ENCODE results near the gene EFCAB10.

EFCAB10 gene

DNA sequence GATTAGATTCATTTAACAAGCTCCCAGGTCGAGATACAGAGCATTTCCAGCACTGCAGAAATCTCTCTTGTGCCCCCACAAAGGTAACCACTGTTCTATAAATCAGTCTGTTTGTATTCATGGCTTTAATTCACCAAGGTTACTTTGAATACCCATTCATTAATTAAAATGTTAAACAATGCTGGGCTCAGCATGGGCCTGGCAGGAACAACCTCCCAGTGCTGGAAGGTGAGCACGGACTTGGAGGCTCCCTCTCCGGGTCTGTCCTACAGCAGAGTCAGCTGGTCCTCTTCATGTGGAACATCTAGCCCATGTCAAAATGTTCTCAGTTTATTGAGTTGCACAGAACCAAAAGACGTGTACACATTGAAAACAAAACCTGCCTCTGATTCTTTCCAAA, 15.6 kb upstream of the EFCAB10 start:
- DNase-seq: no peak

GRCh38 chr7:105594034-105594433, 12.7 kb upstream of the EFCAB10 start:
- no peak for DNase-seq

DNA sequence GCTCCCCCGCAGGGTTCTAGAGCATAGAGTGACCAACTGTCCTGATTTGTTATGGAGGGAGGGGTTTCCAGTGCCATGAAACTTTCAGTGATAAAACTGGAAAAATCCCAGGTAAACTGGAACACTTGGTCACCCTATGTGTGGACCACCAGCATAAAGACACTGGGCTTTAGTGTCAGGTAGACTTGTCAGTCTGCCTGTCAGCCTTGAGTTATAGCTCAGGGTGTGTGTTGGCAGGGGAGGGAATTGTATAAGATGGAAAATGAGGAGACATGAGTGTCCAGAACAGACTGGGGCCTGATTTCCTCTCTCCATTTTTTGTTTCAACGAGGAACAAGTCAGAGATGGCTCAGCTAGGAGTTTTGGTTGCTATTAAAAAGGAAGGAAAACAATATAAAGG, 10.2 kb upstream of the EFCAB10 start:
- no peak for DNase-seq

- no peak for DNase-seq
These were observed 9.5 kb upstream of the EFCAB10 start for GRCh38 chr7:105590793-105591192.

DNA sequence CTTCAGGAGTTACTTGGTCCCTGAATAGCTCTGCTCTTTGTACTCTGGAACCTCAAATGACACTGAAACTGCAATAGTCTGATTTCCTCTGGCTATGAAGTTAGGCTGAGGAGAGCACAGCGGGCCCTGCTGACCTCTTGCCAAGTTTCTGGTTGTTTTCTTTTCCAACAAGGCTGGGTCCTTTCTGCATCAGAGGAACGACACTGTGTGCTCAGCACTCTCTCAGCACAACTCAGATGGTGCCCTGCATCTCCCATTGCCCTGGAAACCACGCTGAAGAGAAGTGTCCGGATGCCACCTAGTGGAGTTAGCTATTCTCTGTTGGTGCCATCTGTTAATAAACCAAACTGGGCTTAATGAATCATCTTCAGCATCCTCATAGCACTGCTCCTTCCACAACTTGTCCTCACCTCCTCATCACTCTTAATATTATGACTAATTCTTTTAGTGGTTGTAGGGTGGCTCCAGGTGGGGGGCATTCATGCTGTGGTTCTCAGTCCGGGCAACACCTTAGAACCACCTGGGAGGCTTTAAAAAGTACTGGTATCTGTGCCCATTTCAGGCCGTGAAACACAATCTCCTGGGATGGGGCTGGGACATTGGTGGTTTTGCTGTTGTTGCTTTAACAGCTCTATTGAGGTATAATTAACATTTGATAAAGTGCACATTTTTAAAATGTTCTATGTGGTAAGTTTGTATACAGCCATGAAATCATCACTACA, 8.2 kb upstream of the EFCAB10 start:
- DNase-seq: peak; percentile 30

DNA sequence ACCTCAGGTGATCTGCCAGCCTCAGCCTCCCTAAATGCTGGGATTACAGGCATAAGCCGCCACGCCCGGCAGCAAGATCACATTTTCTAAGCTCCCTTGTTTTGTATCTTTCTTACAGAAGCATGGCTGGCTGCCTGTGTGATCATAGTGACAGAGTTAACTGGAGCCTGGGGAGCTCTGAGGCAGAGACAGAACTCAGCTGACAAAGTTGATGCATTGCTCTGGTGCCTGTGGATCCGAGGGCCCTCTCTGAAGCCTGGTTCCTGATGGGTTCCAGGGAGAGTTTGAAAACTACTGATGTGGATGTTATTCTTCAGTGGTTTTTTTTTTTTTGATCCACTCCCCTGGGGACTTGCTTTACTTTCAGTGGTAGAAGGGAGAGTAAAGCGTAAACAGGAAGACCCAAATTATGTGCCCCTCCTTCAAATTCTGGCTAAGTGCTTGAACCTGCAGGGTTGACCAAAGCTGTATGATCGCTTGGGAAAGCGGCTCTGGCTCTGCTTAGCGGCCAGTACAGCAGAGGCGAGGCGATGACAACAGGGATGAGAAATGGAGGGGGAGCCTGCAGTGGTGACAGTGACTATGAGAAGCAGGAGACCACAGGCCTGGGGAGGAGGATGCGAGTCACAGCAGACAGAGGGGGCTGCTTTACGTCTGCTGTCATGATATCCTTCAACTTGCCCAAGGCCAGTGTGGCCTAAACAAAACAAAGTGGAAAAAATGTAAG, 6.8 kb upstream of the EFCAB10 start:
- no peak for DNase-seq

DNA sequence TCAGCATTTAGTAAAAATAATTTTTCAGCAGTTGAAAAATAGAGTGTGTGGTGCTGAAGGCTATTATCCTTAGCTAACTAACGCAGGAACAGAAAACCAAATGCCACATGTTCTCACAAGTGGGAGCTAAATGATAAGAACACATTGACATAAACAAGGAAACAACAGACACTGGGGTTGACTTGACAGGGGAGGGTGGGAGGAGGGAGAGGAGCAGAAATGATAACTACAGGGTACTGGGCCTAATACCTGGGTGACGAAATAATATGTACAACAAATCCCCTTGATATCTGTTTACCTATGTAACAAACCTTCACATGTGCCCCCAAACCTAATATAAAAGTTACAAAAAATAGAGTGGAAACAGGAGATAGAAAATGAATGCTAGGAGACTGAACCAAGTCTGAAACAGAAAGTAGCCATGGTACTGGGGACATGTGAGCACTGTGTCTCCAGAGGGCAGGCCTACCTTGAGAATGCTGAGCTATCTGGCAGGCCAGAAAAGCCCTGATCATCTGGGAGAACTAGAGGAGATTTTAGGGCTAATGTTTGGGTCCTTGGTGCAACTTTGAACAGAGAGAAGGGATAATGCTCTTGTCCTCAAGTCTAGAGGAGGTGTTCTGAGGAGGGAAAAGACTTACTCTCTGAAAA, 4.7 kb upstream of the EFCAB10 start:
- no peak for DNase-seq

- DNase-seq: no peak
These were observed 2.9 kb upstream of the EFCAB10 start for GRCh38 chr7:105584165-105584564.

GRCh38 chr7:105583061-105583460, 1.8 kb upstream of the EFCAB10 start:
- DNase-seq: no peak

DNA sequence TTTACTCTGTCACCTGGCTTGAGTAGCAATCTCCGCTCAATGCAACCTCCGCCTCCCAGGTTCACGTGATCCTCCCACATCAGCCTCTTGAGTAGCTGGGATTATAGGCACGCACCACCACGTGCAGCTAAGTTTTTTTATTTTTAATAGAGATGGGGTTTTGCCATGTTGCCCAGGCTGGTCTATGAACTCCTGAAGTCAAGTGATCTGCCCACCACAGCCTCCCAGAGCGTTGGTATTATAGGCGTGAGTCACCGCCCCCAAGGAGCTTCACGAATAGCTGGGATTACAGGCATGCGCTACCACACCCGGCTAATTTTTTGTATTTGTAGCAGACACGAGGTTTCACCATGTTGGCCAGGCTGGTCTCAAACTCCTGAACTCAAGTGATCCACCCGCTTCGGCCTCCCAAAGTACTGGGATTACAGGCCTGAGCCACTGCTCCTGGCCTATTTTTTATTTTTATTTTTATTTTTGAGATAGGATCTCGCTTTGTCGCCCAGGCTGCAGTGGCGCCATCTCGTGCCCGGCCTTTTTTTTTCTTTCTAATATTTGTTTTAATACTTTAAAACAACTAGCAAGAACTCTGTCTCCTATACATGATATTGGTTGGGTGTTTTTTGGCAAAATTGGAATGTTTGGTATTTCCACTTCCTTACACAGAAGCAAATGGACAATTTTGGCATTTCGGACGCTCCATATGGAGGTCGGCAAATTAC, 1.1 kb downstream of the EFCAB10 start:
- no peak for DNase-seq

DNA sequence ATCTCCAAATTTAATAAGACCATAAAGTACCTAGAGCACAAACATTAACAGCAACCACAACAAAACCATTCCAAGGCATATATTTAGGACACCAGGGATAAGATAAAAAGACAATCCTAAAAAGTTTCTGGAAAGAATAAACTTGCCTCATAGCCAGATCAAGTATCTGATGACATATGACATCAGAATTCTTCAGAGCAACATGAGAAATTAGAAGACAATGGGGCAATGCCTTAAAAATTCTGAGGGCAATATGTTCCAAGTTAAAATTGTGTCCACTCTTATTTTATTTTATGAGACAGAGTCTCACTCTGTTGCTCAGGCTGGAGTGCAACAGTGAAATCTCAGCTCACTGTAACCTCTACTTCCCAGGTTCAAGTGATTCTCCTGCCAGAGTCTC, 2.8 kb downstream of the EFCAB10 start:
- DNase-seq: no peak

DNA sequence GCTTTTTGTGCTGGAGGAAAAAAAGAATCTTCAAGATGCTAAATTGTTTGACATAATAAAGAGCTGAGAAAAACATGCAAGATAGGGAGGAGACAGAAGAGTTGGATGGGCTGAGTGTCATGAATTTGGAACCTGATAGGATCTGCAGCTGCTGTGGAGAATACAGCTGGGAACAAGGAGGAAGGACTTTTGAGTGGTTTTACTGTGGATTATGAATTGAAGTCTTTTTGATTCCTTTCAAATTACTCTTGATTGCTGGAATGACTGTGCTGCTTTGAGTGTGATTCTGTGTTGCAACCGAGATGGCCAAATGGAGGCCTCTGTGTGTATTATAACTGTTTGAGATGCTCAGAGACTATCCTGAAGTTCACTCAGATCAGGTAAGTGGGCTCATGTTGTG, 4.0 kb downstream of the EFCAB10 start:
- DNase-seq: no peak

DNA sequence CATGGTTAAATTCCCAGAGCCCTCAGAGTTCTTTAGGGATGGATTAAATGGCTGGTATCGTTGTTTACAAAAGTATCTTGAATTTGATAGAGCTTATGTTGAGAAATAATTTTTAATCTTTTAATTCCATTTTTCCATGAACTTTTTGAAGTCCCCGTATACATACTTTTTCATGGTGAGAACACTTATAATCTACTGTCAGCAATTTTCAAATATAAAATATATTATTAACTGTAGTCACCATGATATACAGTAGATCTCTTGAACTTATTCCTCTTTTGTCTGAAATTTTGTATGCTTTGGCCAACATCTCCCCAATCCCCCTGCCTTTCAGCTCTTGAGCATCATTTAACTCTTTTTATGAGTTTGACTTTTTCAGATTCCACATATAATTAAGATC, 9.4 kb downstream of the EFCAB10 start:
- no peak for DNase-seq

DNA sequence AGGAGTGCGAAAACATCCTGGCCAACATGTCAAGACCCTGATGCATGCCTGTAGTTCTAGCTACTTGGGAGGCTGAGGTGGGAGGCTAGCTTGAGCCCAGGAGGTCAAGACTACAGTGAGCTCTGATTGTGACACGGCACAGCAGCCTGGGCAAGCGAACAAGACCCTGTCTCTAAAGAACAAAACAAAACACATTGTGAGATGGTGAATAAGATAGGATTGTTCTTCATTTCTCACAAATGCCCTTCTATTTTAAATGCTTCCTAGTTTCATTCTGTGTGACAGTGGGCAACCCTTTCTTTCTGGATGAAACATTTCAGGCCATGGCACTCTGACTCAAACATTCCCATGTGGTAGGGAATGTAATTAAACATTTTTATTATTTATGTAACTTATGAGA, 13.5 kb downstream of the EFCAB10 start:
- no peak for DNase-seq

- no peak for DNase-seq
These were observed 14.3 kb downstream of the EFCAB10 start for GRCh38 chr7:105567024-105567423.

- DNase-seq: no peak
These were observed 16.1 kb downstream of the EFCAB10 start for GRCh38 chr7:105565190-105565589.

- DNase-seq: no peak
These were observed 21.4 kb downstream of the EFCAB10 start for GRCh38 chr7:105559926-105560325.

- DNase-seq: no peak
These were observed 43.0 kb downstream of the EFCAB10 start for GRCh38 chr7:105538339-105538738.

GRCh38 chr7:105532709-105533460, 48.4 kb downstream of the EFCAB10 start:
- DNase-seq: no peak

- DNase-seq: peak; percentile 85
These were observed 49.3 kb downstream of the EFCAB10 start, which contains the start of gene RINT1 for GRCh38 chr7:105531792-105532671. TSS of gene RINT1 (plus strand) at chr7:105532201. CDS start at chr7:105532316, 115 bp downstream.

- DNase-seq: no peak
These were observed 50.7 kb downstream of the EFCAB10 start for GRCh38 chr7:105530546-105530945.

DNA sequence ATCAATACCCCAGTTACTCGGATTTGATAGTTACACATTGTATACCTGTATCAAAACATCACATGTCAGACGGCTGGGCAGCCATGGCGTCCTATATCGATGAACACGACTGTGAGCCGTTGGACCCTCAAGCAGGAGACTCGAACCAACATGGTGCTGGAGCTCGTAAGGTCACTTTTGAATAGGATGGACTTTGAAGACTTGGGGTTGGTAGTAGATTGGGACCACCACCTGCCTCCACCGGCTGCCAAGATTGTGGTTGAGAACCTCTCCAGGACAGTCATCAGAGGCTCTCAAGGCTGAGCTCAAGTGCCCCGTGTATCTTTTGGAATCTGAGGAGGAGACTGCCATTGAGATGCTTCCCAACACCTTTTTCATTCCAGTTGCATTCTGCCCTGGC, 51.2 kb downstream of the EFCAB10 start:
- DNase-seq: no peak

All from stimulated activated naive CD4-positive, alpha-beta T cell treated with Interleukin-2 at 50 U/mL for 16 hours (primary cell).